Mucosa of descending colon (tissue), 3 donors: Measurements from ENCODE around the gene UST. TPM values are rescaled to one million over a fixed set of nuclear protein-coding genes. Genes with fewer than 3 reads are reported as not detected.
"Not testable (repeated sequence)": the region's sequence is repeated elsewhere in the genome, so short reads cannot be mapped to it uniquely, and the experiment has no call there.

Source experiments
- ATAC-seq: fragments of 200-7000 bp; cut with Tn5 transposase; one replicate; pipeline ENCODE4 v1.9.1; 2020; ENCODE audit warnings: mild to moderate bottlenecking, moderate library complexity
- DNase-seq, 3 donors: peaks; one replicate each; pipeline ENCODE4 v3.0.0-alpha.2; 2020
- H3K36me3 ChIP-seq: fragments of 200-600 bp; one replicate; pipeline ENCODE4 v1.8.0; 2021; ENCODE audit warnings: low read depth, mild to moderate bottlenecking
- H3K4me1 ChIP-seq: fragments of 200-600 bp; one replicate; pipeline ENCODE4 v1.8.0; 2021; ENCODE audit warnings: low read depth, mild to moderate bottlenecking
- H3K4me3 ChIP-seq: fragments of 200-600 bp; one replicate; pipeline ENCODE4 v1.8.0; 2021; ENCODE audit warnings: mild to moderate bottlenecking
- H3K9me3 ChIP-seq: fragments of 200-600 bp; one replicate; pipeline ENCODE4 v1.8.0; 2021; ENCODE audit warnings: mild to moderate bottlenecking
- CTCF ChIP-seq: fragments of 200-600 bp; IDR thresholded peaks from one replicate; pipeline ENCODE4 v1.8.0; 2022; ENCODE audit warnings: antibody characterized with exemption, mild to moderate bottlenecking
- intact Hi-C, 2 donors: fragments of 100-400 bp; cut with DNase I in 1 of 2; cut with micrococcal nuclease in 1 of 2; formaldehyde crosslinking; loops; one replicate each; pipeline versions ENCODE4 v1.11.0 to v1.11.1; 2022; cut with DNase I, micrococcal nuclease
- total RNA-seq, 3 donors: library from RNA; stranded (reverse); fragmentation: NEBNext Ultra II Directional in 2 of 3; extraction: Animal tissue kit (Norgen Biotek cat#: 25700) in 2 of 3; gene quantifications; one replicate each; pipeline versions ENCODE4 v1.2.1 to v1.2.4, GENCODE V29; 2021 to 2023
- donor health status: DM: no; HTN: no; CAD: no; lungs with moderate emphysema.
- donor health status: DM: no; HTN: no; CAD: no.
- donor health status: DM: no; HTN: yes; CAD: no.

The UST gene
- total RNA-seq, 3 donors from 2014 or later: 1.1 to 16.2 (median 2.1) TPM

DNA sequence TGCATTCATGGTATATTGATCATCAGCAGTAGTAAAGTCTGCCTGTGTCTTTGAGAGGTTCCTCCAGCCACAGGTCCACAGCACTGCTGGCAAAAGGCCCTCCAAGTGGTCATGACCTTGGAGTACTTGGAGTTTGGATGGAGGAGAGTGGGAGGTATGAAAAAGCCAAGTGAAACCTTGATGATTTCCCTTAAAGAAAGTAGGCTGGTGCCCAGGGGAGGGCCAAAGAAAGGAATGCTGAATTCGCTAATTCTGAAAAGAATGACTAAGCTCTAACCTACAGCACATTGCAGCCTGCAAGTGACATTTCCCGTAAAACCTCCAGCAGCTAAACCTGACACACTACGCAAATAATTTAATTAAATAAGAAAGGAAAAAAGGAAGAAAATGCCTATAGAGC lies 347.3 kb downstream of the UST start:
- H3K4me3 ChIP-seq: no peak overlapping the region
- H3K4me1 ChIP-seq: no peaks in the 10 kb centered on the region
- DNase-seq (no peak), ATAC-seq (no peak)
- intact Hi-C loops: no loop called here
- H3K9me3 ChIP-seq: no peaks in the 10 kb centered on the region
- H3K36me3 ChIP-seq: no peaks in the 10 kb centered on the region
- TF ChIP-seq CTCF: no peak

GRCh38 chr6:149094934-149095351 lies 348.1 kb downstream of the UST start:
- no peak for TF ChIP-seq CTCF
- no peaks in the 10 kb centered on the region for H3K36me3 ChIP-seq
- no peaks in the 10 kb centered on the region for H3K9me3 ChIP-seq
- no peaks in the 10 kb centered on the region for H3K4me1 ChIP-seq
- H3K4me3 ChIP-seq: no peak overlapping the region
- intact Hi-C loops: no loop called here
- no peak for DNase-seq
- no peak for ATAC-seq

DNA sequence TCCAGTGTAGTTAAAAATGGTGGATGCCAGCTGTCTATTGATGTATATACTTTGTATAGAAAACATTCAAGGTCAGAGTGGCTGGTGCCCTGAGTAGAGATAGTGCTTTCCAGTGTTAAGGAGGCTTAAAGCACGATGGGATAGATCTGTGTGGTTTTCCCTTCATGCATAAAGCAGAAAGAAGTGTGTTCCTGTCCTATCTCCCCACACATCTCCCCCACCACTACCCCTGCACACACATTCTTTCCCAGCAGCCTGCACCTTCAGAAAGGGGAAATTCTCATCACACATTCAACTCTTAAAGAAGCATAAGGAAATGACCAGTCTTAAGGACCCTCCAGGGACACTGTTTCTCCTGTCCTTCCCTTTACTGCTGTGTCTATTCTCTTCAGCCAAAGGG lies 349.0 kb downstream of the UST start:
- Histone ChIP-seq H3K4me3 (no peak overlapping the region), H3K36me3 (no peaks in the 10 kb centered on the region), H3K4me1 (no peaks in the 10 kb centered on the region), H3K9me3 (no peaks in the 10 kb centered on the region)
- no peak for DNase-seq
- TF ChIP-seq CTCF: no peak
- intact Hi-C loops: no loop called here
- ATAC-seq: no peak

DNA sequence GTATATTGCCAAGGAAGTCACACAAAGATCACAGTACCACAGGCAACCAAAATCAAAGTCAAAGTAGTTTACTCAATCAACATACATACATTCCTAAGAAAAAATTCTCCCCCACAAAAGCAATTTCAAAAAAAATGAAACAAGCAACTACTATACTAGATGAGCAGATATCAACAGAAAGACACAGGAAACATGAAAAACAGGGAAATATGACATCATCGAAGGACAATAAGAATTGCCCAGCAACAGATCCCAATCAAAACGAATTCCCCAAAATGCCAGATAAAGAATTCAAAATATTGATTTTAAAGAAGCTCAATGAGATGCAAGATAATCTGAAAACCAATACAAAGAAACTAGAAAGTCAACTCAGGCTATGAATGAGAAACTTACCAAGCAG lies 351.0 kb downstream of the UST start:
- ATAC-seq (no peak), DNase-seq (no peak)
- no peak for TF ChIP-seq CTCF
- Histone ChIP-seq H3K4me1 (no peaks in the 10 kb centered on the region), H3K36me3 (no peaks in the 10 kb centered on the region), H3K9me3 (no peaks in the 10 kb centered on the region), H3K4me3 (no peak overlapping the region)
- intact Hi-C loops: no loop called here

DNA sequence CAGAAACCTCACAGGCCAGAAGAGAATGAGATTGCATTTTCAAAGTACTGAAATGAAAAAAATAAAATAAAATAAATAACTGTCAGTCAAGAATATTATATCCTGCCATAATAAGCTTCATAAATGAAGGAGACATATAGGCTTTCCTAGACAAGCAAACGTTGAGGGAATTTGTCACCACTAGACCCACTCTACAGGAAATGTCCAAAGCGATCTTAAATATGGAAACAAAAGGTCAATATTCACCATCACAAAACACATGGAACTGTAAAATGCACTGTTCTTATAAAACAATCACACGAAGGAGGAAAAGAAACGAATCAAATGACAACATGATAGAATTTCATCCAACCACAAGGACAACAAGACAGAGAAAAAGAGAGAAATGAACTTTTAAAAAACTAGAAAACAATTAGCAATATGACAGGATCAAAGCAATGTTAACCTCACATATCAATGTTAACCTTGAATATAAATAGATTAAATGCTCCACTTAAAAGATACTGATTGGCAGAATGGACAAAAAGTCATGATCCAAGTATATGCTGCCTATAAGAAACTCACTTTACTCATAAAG lies 352.0 kb downstream of the UST start:
- ATAC-seq: no peak
- no peak for TF ChIP-seq CTCF
- Histone ChIP-seq H3K4me3 (no peak overlapping the region), H3K4me1 (no peaks in the 10 kb centered on the region), H3K9me3 (no peaks in the 10 kb centered on the region), H3K36me3 (no peaks in the 10 kb centered on the region)
- intact Hi-C loops: no loop called here
- no peak for DNase-seq

DNA sequence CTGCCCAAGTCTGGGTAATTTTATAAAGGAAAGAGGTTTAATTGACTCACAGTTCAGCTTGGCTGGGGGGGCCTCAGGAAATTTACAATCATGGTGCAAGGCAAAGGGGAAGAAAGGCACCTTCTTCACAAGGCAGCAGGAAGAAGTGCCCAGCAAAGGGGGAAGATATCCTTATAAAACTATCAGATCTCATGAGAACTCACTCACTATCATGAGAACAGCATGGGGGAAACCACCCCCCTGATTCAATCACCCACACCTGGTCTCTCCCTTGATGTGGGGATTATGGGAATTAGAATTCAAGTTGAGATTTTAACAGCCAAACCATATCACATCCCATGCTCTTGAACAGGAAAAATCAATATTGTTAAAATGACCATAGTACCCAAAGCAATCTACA lies 355.5 kb downstream of the UST start:
- Histone ChIP-seq H3K36me3 (no peaks in the 10 kb centered on the region), H3K4me1 (no peaks in the 10 kb centered on the region), H3K9me3 (no peaks in the 10 kb centered on the region), H3K4me3 (no peak overlapping the region)
- intact Hi-C loops: no loop called here
- no peak for TF ChIP-seq CTCF
- DNase-seq: no peak
- ATAC-seq: no peak

- H3K4me3 ChIP-seq, intact Hi-C loops: not testable (repeated sequence)
Observed at GRCh38 chr6:149103950-149104349, 357.1 kb downstream of the UST start.

More at GRCh38 chr6:149103950-149104349, 357.1 kb downstream of the UST start:
- DNase-seq, H3K36me3 ChIP-seq, H3K9me3 ChIP-seq, H3K4me1 ChIP-seq, ATAC-seq: not testable (repeated sequence)
